HepG2 (cell line): ENCODE results near the gene RIMBP2. TPM values are rescaled to one million over a fixed set of nuclear protein-coding genes. Genes with fewer than 3 reads are reported as not detected.

Experiments used
- MXD4 ChIP-seq: IDR thresholded peaks from 2 replicates; pipeline ENCODE4 v1.6.1; 2016; ENCODE audit warnings: mild to moderate bottlenecking, missing biosample characterization, missing genetic modification reagents
- ZNF142 ChIP-seq: sonication (generic); formaldehyde crosslinking; IDR thresholded peaks from 2 replicates; pipeline ENCODE4 v1.4.0; 2020; ENCODE audit warnings: missing genetic modification reagents
- ZNF782 ChIP-seq: sonication (generic); formaldehyde crosslinking; IDR thresholded peaks from 2 replicates; pipeline ENCODE4 v1.4.0; 2020; ENCODE audit warnings: missing genetic modification reagents, mild to moderate bottlenecking, borderline replicate concordance
- polyA plus RNA-seq, 8 experiments: library from polyadenylated mRNA; depleted of rRNA in 3 of 8; stranded (reverse) in 7 of 8; unstranded in 1 of 8; fragments of >200 nt; fragmentation: Illumina TruSeq in 4 of 8; extraction: Trizol in 4 of 8; gene quantifications; 2 replicates each; pipeline versions ENCODE4 v1.2.1 to v1.2.3, GENCODE V29; 2011 to 2016; ENCODE audit warnings: low read depth in 4 of 8, missing spikeins in 1 of 8, mixed read lengths in 1 of 8; ENCODE audit not compliant: insufficient read depth in 1 of 8
- total RNA-seq, 5 experiments: library from RNA; depleted of rRNA; stranded (reverse); fragments of >200 nt; fragmentation: Illumina TruSeq; extraction: Trizol; gene quantifications; 2 replicates each; pipeline ENCODE4 v1.2.3, GENCODE V29; 2016; ENCODE audit warnings: low read depth in 1 of 5
- TF ChIP-seq, protein P1 (sequence below): sonication (generic); formaldehyde crosslinking; IDR thresholded peaks from 2 replicates; pipeline ENCODE4 v1.4.0; 2020; ENCODE audit warnings: mild to moderate bottlenecking, missing genetic modification reagents, borderline replicate concordance
- TF ChIP-seq, protein P2 (sequence below): sonication (generic); formaldehyde crosslinking; IDR thresholded peaks from 2 replicates; pipeline ENCODE4 v1.4.0; 2020; ENCODE audit warnings: low read depth, missing genetic modification reagents

RIMBP2 gene
- total and polyA plus RNA-seq, 2 of the 13 experiments (the other 11 are each of a cell fraction or from before 2014, with no cell fraction given) = 0.03 TPM; not detected in 1

- TF ChIP-seq ZNF142 (no peak), ZNF782 (CRISPR knock-in tag) (no peak), MXD4 (CRISPR knock-in tag) (no peak)
- TF ChIP-seq, protein P1, sequence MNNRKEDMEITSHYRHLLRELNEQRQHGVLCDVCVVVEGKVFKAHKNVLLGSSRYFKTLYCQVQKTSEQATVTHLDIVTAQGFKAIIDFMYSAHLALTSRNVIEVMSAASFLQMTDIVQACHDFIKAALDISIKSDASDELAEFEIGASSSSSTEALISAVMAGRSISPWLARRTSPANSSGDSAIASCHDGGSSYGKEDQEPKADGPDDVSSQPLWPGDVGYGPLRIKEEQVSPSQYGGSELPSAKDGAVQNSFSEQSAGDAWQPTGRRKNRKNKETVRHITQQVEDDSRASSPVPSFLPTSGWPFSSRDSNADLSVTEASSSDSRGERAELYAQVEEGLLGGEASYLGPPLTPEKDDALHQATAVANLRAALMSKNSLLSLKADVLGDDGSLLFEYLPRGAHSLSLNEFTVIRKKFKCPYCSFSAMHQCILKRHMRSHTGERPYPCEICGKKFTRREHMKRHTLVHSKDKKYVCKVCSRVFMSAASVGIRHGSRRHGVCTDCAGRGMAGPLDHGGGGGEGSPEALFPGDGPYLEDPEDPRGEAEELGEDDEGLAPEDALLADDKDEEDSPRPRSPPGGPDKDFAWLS (CRISPR knock-in tag) = no peak
- TF ChIP-seq, protein P2, sequence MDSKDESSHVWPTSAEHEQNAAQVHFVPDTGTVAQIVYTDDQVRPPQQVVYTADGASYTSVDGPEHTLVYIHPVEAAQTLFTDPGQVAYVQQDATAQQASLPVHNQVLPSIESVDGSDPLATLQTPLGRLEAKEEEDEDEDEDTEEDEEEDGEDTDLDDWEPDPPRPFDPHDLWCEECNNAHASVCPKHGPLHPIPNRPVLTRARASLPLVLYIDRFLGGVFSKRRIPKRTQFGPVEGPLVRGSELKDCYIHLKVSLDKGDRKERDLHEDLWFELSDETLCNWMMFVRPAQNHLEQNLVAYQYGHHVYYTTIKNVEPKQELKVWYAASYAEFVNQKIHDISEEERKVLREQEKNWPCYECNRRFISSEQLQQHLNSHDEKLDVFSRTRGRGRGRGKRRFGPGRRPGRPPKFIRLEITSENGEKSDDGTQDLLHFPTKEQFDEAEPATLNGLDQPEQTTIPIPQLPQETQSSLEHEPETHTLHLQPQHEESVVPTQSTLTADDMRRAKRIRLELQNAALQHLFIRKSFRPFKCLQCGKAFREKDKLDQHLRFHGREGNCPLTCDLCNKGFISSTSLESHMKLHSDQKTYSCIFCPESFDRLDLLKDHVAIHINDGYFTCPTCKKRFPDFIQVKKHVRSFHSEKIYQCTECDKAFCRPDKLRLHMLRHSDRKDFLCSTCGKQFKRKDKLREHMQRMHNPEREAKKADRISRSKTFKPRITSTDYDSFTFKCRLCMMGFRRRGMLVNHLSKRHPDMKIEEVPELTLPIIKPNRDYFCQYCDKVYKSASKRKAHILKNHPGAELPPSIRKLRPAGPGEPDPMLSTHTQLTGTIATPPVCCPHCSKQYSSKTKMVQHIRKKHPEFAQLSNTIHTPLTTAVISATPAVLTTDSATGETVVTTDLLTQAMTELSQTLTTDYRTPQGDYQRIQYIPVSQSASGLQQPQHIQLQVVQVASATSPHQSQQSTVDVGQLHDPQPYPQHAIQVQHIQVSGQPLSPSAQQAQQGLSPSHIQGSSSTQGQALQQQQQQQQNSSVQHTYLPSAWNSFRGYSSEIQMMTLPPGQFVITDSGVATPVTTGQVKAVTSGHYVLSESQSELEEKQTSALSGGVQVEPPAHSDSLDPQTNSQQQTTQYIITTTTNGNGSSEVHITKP (CRISPR knock-in tag) = no peak
Observed at GRCh38 chr12:130593056-130593455, 123.0 kb downstream of the RIMBP2 start (continued).
